Endothelial cell of umbilical vein (primary cell): ENCODE measurements around the gene DOCK6. TPM values are rescaled to one million over a fixed set of nuclear protein-coding genes. Genes with fewer than 3 reads are reported as not detected.

Source experiments
- BruUV-seq: library from RNA; stranded (reverse); fragments of 400-500 nt; replicated peaks from 2 replicates; lab custom pipeline; 2021; lab: Mats Ljungman, UMichigan
- CTCF ChIA-PET: fragments of 300-600, 350-600 bp; sonication (Branson Sonifier 250); formaldehyde crosslinking; loops from one replicate; lab custom pipeline; 2021; ENCODE audit warnings: antibody characterized with exemption, inconsistent platforms; lab: Charles Lee
- POLR2A ChIA-PET: fragments of 300-600, 350-600 bp; sonication (Branson Sonifier 250); formaldehyde crosslinking; loops from one replicate; lab custom pipeline; 2021; ENCODE audit warnings: antibody characterized with exemption, inconsistent platforms; lab: Charles Lee
- DNase-seq: peaks from one replicate; pipeline ENCODE4 v3.0.0-alpha.2; 2011; ENCODE audit warnings: low read depth, low spot score
- FAIRE-seq: peaks from 2 replicates; lab custom pipeline; 2011; peaks lifted over from hg19 to GRCh38; lab: Jason Lieb, UNC
- H2AFZ ChIP-seq: 2 replicates; pipeline ENCODE4 v1.6.0; 2012; ENCODE audit warnings: low read depth, low read length, control low read depth, inconsistent platforms
- H3K27ac ChIP-seq: 2 replicates; pipeline ENCODE4 v1.5.1; 2011; ENCODE audit warnings: low read depth, mild to moderate bottlenecking, control low read depth, low read length, moderate library complexity; ENCODE audit not compliant: insufficient read depth
- H3K27me3 ChIP-seq, 2 experiments: 2 replicates each; pipeline versions ENCODE4 v1.6.0 to v1.6.1; 2011; ENCODE audit warnings: low read length in 2 of 2, mixed read lengths in 1 of 2; ENCODE audit not compliant: control insufficient read depth in 2 of 2, insufficient read depth in 2 of 2
- H3K36me3 ChIP-seq, 2 experiments: 2 replicates in 1 of 2; 3 replicates in 1 of 2; pipeline ENCODE4 v1.5.1; 2011; ENCODE audit warnings: low read length in 2 of 2, mild to moderate bottlenecking in 1 of 2, moderate library complexity in 1 of 2; ENCODE audit not compliant: control insufficient read depth in 2 of 2, insufficient read depth in 2 of 2; ENCODE audit errors: extremely low read depth in 1 of 2
- H3K4me1 ChIP-seq: 3 replicates; pipeline ENCODE4 v1.5.1; 2011; ENCODE audit warnings: mild to moderate bottlenecking, low read length; ENCODE audit not compliant: control insufficient read depth, insufficient read depth; ENCODE audit errors: extremely low read depth
- H3K4me2 ChIP-seq: 2 replicates; pipeline ENCODE4 v1.6.1; 2011; ENCODE audit warnings: low read length, control low read depth, mixed read lengths; ENCODE audit not compliant: insufficient read depth
- H3K4me3 ChIP-seq, 3 experiments: fragments of 200-600 bp in 1 of 3; sonication (generic), shearing (Covaris generic) in 1 of 3; replicated peaks in 1 of 3; 2 replicates each; pipeline ENCODE4 v1.5.1; 2011 to 2016; ENCODE audit warnings: control low read depth in 3 of 3, low read length in 3 of 3, mild to moderate bottlenecking in 2 of 3, inconsistent platforms in 1 of 3, low read depth in 1 of 3, moderate library complexity in 1 of 3; ENCODE audit not compliant: insufficient read depth in 1 of 3
- H3K79me2 ChIP-seq: 2 replicates; pipeline ENCODE4 v1.6.0; 2012; ENCODE audit warnings: low read length, inconsistent platforms; ENCODE audit not compliant: control insufficient read depth, insufficient read depth
- H3K9ac ChIP-seq: replicated peaks from 2 replicates; pipeline ENCODE3; 2011; ENCODE audit warnings: low read length, control low read depth; ENCODE audit not compliant: insufficient read depth; ENCODE audit errors: extremely low read depth
- H3K9me1 ChIP-seq: replicated peaks from 3 replicates; pipeline ENCODE4 v1.6.0; 2011; ENCODE audit warnings: mild to moderate bottlenecking, low read length; ENCODE audit not compliant: control insufficient read depth, insufficient read depth; ENCODE audit errors: extremely low read depth
- H3K9me3 ChIP-seq: replicated peaks from 2 replicates; pipeline ENCODE4 v1.5.1; 2012; ENCODE audit warnings: low read length, inconsistent platforms; ENCODE audit not compliant: control insufficient read depth, insufficient read depth
- H4K20me1 ChIP-seq: replicated peaks from 2 replicates; pipeline ENCODE3; 2011; ENCODE audit warnings: mild to moderate bottlenecking, low read length; ENCODE audit not compliant: control insufficient read depth, insufficient read depth; ENCODE audit errors: extremely low read depth
- CTCF ChIP-seq, 2 donors: IDR thresholded peaks; 1 replicate in 1 of 2; 2 replicates in 1 of 2; pipeline ENCODE4 v1.5.1; 2011; ENCODE audit warnings: low read length in 2 of 2, mild to moderate bottlenecking in 2 of 2, moderate library complexity in 2 of 2, control low read depth in 1 of 2, inconsistent platforms in 1 of 2, low read depth in 1 of 2; ENCODE audit not compliant: insufficient read depth in 1 of 2; ENCODE audit errors: extremely low read depth in 1 of 2
- EZH2 ChIP-seq: IDR thresholded peaks from 2 replicates; pipeline ENCODE4 v1.6.1; 2012; ENCODE audit warnings: borderline replicate concordance, low read depth, mild to moderate bottlenecking, moderate library complexity, low read length, inconsistent platforms; ENCODE audit not compliant: severe bottlenecking
- FOS ChIP-seq: IDR thresholded peaks from 2 replicates; pipeline ENCODE4 v1.6.1; 2011; ENCODE audit warnings: mild to moderate bottlenecking, low read length, moderate library complexity, borderline replicate concordance; ENCODE audit not compliant: insufficient read depth
- GATA2 ChIP-seq: IDR thresholded peaks from 2 replicates; pipeline ENCODE4 v1.7.0; 2011; ENCODE audit warnings: low read depth, mild to moderate bottlenecking, moderate library complexity, mixed read lengths, low read length; ENCODE audit not compliant: insufficient read length, insufficient read depth
- JUN ChIP-seq: IDR thresholded peaks from 2 replicates; pipeline ENCODE4 v1.6.1; 2011; ENCODE audit warnings: borderline replicate concordance, low read depth; ENCODE audit not compliant: insufficient read length, insufficient read depth
- MAX ChIP-seq: IDR thresholded peaks from 2 replicates; pipeline ENCODE4 v1.6.1; 2011; ENCODE audit not compliant: insufficient read depth, insufficient read length
- MYC ChIP-seq: IDR thresholded peaks from one replicate; pipeline ENCODE4 v1.6.1; 2011; ENCODE audit warnings: mild to moderate bottlenecking, low read depth, low read length
- POLR2A ChIP-seq: IDR thresholded peaks from 2 replicates; pipeline ENCODE4 v1.6.1; 2012; ENCODE audit warnings: low read depth, mild to moderate bottlenecking, control low read depth, low read length
- POLR2AphosphoS5 ChIP-seq: IDR thresholded peaks from 2 replicates; pipeline ENCODE4 v1.6.1; 2012; ENCODE audit warnings: low read depth, mild to moderate bottlenecking, control low read depth, low read length, moderate library complexity; ENCODE audit not compliant: insufficient read depth
- dilution Hi-C: fragments of 300-500 bp; cut with MboI; formaldehyde crosslinking; loops from one replicate; pipeline ENCODE4 v1.15.0; 2019; ENCODE audit warnings: low sequenced_read_pairs; ENCODE audit not compliant: extremely low pct_ligation_motif_present
- intact Hi-C: fragments of 100-400 bp; cut with micrococcal nuclease; formaldehyde crosslinking; loops from one replicate; pipeline ENCODE4 v1.10.0; 2022
- polyA plus RNA-seq, 4 experiments: library from polyadenylated mRNA; depleted of rRNA in 3 of 4; stranded (reverse) in 3 of 4; unstranded in 1 of 4; fragments of >200 nt; gene quantifications; 2 replicates each; pipeline versions ENCODE4 v1.2.1 to v1.2.3, GENCODE V29; 2011 to 2012; ENCODE audit warnings: missing spikeins in 1 of 4
- total RNA-seq: library from RNA; stranded (reverse); gene quantifications from 2 replicates; pipeline ENCODE4 v1.2.3, GENCODE V29; 2021

The DOCK6 gene
- total and polyA plus RNA-seq, 2 donors (not counting 3 experiments of a cell fraction or from before 2014, with no cell fraction given), result 126 to 334 TPM

GRCh38 chr19:11191934-11192333 is 70.4 kb downstream of the DOCK6 start:
- Histone ChIP-seq H3K9ac (no peak overlapping the region), H3K4me2 (no peak overlapping the region), H2AFZ (no peak overlapping the region), H3K4me1 (peaks cover 19% of the 10 kb centered on the region), H4K20me1 (no peaks in the 10 kb centered on the region), H3K4me3 (no peak overlapping the region), H3K9me1 (no peaks in the 10 kb centered on the region), H3K36me3 (peaks cover 8 to 18% of the 10 kb centered on the region in 2 experiments), H3K9me3 (no peaks in the 10 kb centered on the region), H3K79me2 (peaks cover 36% of the 10 kb centered on the region), H3K27ac (no peak overlapping the region), H3K27me3 (no peaks in the 10 kb centered on the region)
- TF ChIP-seq CTCF (IDR thresholded peaks at IDR 0.05; ENCODE audit: extremely low read depth in 1 of 2, insufficient read depth in 1 of 2, low read depth in 1 of 2, low read length in 2 of 2), result no peak
- TF ChIP-seq GATA2, result no peak
- no peak for TF ChIP-seq FOS
- TF ChIP-seq MAX, result no peak
- TF ChIP-seq POLR2AphosphoS5, result no peak
- TF ChIP-seq MYC, result no peak
- no peak for TF ChIP-seq POLR2A
- no peak for TF ChIP-seq JUN
- TF ChIP-seq EZH2, result no peak
- ChIA-PET CTCF (interaction anchor here (0.9 to 5.3 kb wide), 3 partner anchors 12 to 66 kb away, joined by 3 to 25 read pairs (median 5); no protein-coding TSS in a partner anchor), POLR2A (no interaction called here)
- no peak for FAIRE-seq
- dilution Hi-C loops (no loop called here), intact Hi-C loops (no loop called here)
- DNase-seq, result no peak
- BruUV-seq, result no TSS peak
